Measurements from ENCODE around the gene KIF19.

KIF19 gene

DNA sequence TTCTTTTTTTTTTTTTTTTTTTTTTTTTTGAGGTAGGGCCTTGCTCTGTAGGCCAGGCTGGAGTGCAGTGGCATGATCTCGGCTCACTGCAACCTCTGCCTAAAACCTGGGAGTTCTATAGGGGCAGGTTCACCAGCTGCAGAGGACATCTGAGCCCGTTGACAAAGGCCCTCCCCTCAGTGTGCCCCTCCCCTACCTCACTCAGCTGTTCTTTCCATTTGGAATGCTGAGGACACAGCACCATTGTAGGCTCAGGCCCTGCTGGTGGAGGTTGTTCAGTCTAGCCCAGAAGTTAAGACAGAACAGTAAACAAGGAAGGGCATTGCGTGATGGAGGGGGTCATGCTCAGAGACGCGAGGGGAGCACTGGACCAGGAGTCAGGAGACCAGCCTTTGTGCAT is 21.8 kb upstream of the KIF19 start:
- DNase-seq (ENCODE audit: low spot score) = no peak

DNA sequence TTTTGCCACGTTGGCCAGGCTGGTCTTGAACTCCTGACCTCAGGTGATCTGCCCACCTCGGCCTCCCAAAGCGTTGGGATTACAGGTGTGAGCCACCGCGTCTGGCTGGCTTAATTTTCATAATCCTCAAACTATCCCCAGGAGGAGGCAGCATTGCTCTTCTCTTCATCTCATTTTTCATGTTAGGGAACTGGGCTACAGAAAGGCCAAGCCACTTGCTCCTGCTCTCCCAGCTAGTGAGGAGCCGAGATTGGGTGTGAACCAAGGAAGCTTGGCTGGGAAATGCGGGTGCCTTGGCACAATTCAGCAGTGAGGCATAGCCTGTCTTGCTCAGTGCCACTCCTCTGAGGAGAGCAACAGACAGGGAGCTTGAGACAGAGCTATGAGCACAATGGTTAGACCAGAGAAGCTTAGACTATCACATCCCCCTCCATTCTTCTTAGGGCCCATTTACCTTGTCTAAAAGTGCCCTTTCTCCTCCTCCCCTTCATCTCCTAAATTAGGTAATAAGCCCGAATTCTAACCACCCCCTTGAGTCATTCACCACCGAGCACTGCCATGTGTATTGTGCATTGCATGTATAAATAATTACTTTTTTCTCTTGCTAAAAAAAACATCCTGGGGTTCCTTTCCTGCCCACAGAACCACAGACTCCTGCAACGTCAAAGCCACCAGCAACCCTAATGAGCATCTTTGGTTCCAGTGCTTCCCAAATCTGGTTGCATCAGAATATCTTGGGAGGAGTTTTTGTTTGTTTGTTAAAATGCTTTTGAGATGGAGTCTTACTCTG is 20.0 kb upstream of the KIF19 start:
- DNase-seq (ENCODE audit: low spot score) = no peak

DNA sequence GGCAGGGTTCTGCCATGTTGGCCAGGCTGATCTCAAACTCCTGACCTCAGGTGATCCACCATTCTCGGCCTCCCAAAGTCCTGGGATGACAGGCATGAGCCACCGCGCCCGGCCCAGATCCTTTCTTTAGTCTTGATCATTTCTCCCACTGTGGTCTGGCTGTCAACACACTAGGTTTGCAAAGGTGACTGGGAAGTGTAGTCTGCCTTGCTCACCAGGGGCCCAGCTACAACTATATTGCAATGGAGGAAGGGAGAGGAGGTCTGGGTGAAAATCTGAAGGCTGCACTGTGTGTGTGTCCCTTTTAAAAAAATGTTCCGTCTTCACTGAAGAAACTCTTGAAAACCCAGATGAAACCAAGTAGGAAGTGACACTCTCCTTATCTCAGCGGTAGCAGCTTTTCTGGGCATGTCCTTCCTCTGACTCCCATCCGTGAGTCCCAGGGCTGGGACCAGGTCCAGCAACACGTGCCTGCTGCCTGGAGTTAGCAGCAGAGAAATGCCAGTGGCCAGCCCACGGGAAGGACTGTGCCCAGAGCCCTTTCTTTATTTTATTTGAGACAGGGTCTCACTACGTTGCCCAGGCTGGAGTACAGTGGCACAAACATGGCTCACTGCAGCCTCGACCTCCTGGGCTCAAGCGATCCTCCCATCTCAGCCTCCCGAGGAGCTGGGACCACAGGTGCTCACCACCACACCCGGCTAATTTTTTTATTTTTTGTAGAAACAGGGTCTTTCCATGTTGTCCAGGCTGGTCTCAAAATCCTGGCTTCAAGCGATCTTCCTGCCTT is 17.8 kb upstream of the KIF19 start:
- DNase-seq (ENCODE audit: low spot score) = no peak

DNA sequence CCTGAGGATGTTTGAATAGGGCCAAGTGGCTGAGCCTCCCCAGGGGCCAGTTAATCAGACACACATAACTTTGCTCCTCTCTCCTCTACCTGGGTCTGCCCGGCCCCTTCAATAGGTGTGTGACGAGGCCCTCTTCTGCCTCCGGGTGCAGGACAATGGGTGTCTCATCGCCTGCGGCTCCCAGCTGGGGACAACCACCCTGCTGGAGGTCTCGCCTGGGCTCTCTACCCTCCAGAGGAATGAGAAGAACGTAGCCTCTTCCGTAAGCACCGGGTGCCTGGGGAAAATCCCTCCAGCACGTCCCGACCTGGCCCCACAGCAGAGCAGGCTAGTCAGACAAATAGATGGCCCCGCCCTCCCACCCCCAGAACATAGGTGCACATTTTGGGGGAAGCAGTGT is 16.1 kb upstream of the KIF19 start:
- DNase-seq (ENCODE audit: low spot score) = no peak

DNA sequence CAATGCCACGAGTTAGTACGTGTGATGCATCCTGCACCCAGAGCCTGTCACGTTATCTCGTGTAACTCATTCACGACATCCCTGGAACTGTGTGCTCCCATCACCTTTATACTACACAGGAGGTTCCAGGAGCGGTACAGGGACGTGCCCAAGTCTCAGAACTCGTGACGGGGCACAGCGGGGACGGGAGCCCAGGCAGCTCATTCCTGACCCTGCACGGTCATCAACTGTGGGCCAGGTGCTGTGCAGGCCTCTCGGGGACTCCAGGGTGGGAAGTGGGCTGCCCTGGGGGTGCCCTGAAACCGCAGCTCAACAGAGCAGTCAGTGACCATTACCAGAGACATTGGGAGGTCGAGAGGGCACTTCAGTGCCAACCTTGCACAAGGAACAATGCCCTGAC is 11.1 kb upstream of the KIF19 start:
- DNase-seq (ENCODE audit: low spot score) = no peak

DNA sequence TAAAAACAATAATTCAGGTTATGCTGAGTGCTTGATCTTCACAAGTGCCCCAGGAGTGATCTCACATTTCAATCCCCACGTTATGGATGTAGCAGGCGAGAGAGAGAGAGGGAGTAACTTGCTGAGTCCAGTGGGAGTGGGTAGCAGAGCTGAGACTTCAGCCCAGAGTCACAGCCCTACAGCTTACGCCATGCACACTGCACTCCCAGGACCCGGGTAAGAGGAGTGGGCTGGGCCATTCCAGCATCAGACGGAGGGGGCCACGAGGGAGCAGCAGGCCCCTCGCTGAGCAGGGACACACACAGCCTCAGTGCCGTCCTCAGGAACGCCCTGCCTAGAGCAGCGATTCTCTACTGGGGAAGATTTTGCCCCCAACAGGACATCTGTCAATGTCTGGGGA is 9.8 kb upstream of the KIF19 start:
- no peak for DNase-seq (ENCODE audit: low spot score)

DNA sequence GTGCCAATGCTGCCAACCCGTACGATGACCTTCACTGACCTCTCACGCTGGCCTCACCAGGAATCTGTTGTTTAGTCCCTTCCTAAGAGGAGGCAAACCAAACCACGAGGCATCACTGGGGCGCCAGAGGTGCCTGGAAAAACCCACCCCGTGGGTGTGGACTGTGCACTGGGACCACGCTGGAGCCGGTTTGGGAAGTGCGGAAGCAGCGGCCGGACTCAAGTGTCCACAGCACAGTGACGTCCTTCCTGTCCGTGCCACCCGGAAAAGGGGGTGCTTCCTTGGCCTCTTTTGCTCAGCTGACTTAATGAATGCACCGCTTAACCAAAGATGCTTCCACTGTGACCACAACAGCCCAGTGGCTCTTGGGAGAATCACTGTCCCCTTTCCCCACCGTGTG is 9.0 kb upstream of the KIF19 start:
- DNase-seq (ENCODE audit: low spot score) = no peak

DNA sequence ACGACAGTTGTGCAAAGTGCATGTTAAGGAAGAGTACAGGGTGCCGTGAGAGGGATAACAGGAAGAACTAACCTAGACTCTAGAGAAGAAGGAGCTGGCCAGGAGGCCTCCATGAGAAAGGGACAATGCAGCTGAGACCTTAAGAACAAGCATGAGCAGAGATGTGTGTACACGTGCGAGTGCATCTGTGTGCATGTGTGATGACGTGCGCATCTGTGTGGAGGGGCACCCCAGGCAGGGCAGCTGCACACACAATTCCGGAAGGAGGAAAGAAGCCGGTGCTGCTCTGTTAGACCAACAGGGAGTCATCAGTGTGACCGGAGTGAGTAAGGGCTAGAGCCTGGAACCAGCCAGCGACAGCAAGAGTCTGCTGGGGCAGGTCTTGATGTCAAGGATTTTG is 7.6 kb upstream of the KIF19 start:
- no peak for DNase-seq (ENCODE audit: low spot score)

DNA sequence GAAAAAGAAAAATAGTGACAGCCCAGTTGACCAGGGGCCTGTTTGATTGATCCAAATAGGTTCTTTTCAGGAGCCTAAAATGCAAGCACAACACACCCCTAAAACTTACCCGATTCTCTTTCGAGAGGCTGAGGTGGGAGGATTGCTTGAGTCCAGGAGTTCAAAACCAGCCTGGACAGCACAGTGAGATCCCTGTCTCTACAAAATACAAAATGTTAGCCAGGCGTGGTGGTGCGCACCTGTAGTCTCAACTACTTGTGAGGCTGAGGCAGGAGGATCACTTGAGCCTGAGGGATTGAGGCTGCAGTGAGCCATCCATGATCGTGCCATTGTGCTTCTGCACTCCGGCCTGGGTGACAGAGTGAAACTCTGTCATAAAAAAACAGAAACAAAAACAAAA is 1.5 kb upstream of the KIF19 start:
- no peak for DNase-seq (ENCODE audit: low spot score)

DNA sequence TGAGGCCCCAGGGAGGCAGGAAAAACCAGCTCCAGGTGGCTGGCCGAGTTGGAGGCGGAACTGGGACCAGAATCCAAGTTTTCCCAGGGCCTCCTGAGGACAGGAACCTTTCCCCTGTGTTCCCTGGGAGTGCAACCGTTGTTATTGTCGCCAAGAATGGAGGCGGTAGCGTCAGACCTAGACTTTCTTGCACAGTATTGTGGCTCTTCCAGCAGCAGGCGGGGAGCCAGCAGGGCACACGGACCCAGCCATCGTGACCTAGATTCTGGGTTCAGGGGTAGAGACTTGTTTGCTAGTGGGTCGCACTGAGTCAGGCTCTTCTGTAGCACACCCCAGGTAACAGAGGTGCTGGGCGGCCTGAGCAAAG is 667 bp upstream of the KIF19 start:
- DNase-seq (ENCODE audit: low spot score) = no peak

DNA sequence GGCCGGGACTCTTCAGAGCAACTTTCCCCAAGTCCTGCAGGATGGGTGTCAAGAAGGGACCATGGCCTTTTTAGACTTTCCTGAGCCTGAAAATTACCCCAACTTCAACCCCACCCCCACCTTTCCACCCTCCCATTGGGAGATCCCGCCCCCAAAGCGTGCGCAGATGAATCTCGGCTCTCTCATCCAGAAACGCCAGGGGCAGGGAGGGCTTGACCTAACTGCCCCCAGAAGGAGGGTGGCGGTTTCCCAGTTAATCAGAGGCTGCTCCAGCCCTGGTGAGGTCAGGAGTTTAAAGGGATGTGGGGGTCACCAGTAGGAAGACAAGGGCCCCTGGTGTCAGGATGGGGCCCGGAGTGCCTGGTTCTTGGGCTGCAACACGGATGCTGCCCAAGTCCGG is 480 bp downstream of the KIF19 start:
- no peak for DNase-seq (ENCODE audit: low spot score)

DNA sequence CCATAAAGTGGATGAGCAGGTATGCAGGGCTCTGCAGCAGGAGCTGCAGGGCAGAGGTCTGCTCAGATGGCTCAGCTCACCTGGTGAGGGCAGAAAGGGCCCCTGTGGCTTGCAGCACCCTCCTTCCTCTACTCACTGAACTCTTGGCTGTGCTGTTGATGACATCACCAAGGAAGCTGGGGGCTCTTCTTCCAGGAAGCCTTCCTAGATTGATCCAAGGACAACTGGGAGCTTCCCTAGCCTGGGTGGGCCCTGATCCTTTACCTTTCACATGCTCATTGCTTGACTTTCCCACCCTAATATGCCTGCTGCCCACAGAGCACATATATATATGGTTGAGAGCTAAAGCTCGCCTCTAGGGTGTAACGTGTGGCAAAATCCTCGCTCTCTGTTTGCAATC is 2.5 kb downstream of the KIF19 start:
- no peak for DNase-seq (ENCODE audit: low spot score)

DNA sequence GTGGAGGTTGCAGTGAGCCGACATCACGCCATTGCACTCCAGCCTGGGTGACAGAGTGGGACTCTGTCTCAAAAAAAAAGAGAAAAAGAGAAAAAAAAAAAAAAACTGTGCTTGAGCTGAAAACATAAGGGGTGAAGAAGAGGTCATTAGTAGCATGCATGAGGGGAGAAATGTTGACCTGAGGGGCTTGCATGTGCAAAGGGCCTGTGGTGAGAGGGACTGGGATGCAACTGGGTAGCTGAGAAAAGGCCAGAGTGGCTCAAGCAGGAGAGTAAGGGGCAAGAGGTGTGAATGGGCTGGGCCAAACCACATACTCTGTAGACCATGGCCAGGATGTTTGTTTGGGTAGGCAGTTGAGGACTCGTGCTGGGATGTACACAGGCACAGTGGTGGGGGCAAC is 3.4 kb downstream of the KIF19 start:
- no peak for DNase-seq (ENCODE audit: low spot score)

DNA sequence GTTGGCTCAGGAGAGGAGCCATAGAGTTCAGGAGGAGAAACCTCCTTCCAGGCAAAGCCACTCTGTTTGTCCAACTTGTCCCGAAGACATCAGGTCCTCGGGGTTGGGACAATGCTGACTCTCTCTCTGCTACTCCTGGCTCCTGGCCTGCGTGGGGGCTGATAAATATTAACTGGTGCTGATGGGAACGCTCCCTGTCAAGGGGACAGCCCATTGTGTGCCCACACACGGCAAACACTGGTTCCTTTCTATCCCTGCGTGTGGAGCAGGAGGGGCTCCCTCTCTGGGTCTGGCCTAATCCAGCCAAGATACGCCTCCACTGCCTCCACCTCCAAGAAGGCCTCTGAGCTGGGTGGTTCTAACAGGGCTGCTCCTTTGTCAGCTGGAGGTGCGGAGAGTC is 4.4 kb downstream of the KIF19 start:
- DNase-seq (ENCODE audit: low spot score) = no peak

DNA sequence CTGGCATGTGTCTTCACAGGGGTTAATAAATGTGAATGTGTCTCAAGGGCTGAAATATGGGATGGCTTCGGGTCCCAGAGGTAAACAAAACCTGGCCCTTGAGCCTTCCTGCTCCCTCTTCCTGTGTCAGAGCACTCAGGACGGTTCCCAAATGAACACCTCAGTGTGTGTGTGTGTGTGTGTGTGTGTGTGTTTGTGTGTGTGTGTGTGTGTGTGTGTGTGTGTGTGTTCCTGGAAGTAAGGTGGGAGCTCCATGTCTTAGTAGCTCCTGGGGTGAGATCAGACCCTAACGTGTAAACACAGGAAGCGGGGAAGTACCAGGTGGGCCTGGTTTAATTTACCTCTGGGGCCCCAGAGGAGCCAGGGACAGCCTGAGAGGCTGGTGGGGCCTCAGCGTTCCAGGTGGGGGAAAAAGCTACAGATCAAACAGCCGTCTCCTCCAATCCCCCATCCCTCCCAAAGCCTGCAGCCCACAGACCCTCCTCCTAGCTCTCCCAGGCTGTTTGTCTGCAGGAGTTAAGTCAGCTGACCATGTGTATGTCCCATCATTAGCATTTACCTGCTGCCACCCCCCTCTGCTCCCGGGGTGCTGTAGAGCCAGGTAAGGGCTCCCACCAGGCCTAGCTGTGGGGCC is 6.1 kb downstream of the KIF19 start:
- DNase-seq (ENCODE audit: low spot score) = no peak

DNA sequence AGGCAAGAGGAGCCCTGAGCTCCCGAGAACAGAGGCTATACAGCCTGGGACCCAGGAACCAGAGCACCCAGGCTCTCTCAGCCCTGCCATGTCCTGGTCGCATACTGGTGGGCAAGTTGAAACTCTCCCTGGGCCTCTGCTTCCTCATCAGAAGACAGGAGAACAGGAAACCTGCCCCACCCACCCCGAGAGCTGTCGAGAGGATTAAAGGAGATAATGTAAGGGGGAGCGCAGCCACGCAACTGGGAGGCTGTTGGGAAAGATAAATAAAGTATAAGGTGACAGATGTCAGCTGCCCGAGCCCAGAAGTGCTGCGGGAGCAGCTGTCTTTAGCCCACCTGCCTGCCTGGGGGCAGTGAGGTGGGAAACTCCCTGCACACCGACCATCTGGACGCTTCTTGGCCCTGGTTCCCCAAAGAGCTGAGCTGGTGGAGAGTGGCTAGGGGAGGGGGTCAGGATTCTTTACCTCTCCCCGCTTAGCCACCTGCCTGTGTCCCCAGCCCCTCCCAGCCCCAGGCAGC is 6.8 kb downstream of the KIF19 start:
- DNase-seq (ENCODE audit: low spot score) = no peak

DNA sequence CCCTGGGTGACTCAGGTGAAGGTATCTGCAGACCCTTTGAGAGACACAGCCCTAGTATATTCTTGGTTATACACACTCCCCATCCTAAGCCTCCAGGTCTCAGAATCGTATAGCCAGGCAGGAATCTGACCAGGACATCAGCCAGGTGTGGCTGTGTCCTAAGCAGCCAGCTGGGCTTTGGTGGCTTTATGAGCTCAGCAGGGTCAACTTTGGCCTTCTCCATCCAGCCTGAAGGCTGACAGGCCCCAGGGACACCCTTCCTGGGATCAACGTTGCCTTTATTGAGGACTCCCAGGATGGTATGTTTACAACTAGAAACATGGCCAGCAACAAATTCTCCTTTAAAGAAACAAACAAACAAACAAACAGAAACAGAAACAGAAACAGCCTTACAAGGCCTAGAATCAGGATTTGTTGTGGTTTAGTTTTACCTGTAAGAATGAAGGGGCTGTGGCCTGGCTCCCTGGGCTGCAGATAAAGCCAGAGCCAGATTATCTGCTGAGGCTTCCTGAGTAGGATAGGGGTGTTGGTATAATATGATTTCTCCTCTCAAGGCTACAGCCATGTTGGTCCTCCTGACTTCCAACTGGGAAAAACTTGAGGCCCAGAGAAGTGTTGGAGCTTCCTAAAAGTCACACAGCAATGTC is 8.5 kb downstream of the KIF19 start:
- no peak for DNase-seq (ENCODE audit: low spot score)

DNA sequence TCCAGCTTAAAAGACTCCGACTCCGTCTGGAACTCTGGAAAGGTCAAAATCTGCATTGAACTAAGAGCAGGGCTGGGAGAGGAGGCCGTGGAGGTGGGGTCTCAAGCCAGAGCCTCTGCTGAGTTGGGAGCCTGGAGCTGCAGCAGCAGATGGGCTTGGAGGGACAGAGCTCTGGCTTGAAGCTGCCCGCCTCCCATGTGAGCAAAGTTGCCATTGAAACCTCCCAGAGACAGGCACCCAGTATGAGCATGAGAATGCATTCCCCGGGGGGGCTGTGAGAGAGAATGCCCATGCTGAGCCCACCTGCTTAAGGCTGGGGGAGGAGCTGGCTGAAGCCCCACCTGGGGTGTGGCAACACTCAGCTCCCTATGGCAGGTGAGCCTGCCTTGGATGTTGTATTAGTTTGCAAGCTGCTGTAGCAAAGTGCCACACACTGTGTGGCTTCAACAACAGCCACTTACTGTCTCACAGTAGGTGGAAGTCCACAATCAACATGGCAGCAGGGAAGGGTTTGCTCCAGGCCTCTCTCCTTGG is 9.6 kb downstream of the KIF19 start:
- DNase-seq (ENCODE audit: low spot score) = no peak

DNA sequence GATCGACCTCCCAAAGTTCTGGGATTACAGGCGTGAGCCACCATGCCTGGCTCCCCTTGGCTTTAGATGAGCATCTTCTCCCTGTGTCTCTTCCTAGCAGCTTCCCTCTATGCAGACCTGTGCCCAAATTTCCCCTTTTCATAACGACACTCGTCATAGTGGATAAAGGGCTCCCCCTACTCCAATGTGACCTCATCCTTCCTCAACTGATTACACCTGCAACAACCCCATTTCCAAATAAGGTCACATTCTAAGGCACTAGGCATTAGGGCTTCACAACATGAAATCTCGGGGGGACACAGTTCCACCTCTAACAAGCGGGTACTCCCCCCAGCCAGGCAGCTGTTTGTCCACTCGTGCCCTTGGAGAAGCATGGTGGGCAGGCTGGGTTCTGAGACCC is 10.3 kb downstream of the KIF19 start:
- DNase-seq (ENCODE audit: low spot score) = no peak

DNA sequence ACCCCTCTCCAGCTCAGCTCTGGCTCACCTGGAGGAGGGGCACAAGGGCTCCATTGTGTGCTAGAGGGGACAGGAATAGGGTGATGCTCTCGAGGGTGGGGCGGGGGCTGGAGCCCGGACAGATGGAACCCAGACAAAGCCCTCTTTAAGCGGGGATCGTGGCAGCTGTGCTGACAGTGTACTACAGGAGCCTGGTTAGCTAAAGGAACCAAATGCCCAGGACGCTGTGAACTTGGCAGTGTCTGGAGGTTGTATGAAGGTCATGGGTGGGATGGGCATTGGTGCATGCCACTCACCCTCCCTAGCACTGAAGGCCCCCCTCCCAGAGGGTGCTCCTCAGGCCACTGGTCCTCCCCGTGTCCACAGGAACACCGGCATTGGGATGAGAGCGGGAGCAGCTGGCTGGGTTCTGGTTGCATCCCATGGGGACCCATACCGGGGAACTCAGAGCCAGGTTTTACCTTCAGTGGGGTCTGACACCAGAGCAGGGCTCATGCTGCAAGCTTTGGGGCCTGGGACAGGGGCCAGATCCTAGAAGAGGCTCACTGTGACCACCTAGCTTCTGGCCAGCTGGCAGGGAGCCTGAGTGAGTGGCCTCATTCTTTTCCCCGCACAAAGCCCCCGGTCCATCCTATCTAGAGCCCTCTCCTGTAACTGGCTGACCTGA is 11.9 kb downstream of the KIF19 start:
- no peak for DNase-seq (ENCODE audit: low spot score)

DNA sequence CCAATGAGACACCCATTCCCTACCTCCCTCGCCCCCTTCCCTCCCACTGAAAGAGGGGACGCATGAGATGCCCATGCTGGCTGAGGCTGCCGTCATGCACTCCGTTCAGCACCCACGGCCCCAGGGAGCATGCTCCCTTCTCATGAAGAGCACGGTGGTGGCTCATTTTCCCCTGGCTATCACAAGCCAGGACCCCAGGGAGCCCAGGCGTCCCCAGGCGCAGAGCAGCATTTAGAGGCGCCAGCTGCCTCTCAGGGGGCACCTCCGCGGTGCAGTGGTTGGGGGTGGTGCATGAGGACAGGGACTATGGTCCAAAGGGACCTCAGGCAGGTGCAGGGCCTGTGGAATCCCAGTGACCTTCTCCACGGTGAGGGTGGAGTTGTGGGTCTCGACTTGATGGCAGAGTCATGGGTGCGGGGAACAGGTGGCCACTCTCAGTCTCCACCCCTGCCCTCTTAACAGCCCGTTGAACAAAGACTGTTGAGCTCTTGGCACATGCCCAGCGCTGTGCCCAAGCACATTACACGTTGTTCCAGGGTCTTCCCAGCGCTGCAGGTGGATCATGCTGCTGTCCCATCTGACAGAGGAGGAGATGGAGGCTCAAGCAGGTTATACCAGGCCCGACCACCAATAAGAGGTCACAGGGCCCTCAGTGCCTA is 13.6 kb downstream of the KIF19 start:
- no peak for DNase-seq (ENCODE audit: low spot score)

Data from kidney tubule cell (primary cell).